GM19099 (cell line): ENCODE measurements around the gene MYEF2.

Experiments used
- POLR2A ChIP-seq: IDR thresholded peaks from 3 replicates; pipeline ENCODE4 v1.6.1; 2011; ENCODE audit warnings: low read depth; ENCODE audit not compliant: insufficient read length; ENCODE audit errors: extremely low read depth

The MYEF2 gene

GRCh38 chr15:48176957-48177356, 1.1 kb downstream of the MYEF2 start:
- no peak for TF ChIP-seq POLR2A

DNA sequence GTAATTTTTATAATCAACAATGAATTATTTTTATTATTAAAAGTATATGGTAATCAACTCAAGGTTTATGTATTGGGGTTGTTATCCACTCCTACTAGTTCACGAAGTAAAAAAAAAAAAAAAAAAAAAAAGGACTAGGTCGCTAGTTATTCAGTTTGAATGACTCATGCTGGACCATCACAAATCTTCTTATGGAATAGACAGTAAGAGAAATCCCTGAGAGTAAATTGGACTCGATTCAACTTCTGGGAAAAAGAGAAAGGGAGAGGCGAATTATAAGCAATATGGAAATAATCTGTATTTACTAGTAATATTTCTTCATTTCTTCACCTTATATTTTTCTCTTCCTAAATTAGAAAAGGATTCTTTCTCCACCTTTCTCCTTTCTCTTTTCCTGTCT, 2.0 kb downstream of the MYEF2 start:
- TF ChIP-seq POLR2A, result no peak

DNA sequence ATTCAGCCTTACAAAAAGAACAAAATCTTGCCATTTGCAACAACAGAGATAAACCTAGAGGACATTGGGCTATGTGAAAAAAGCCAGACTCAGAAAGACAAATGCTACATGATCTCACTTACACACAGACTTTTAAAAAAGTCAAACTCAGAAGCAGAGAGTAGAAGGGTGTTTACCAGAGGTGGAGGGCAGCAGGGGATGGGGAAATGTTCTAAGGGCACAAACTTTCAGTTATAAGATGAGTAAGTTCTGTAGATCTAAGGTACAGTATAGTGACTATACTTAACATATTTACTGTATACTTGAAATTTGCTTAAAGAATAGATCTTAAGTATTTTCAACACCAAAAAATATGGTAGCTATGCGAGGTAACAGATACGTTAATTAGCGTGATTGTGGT, 3.0 kb downstream of the MYEF2 start:
- TF ChIP-seq POLR2A, result no peak

DNA sequence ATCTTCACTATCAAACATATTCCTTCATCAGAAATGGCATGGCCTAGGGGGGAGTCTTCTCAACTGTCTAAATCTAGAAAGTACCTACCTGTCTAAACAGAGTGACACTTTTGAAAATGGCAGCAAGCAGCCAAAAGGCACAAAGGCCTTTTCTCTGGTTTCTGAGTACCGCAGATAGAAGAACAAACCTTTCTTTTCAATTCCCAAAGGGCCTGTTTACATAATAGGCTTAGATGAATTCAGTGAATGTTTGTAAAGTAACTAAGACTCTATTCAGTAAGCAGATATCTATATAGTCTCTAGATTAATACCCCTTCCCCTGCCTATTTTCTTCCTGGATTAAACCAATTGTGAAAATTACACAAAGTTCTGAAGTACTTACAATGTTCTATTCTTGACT, 7.1 kb downstream of the MYEF2 start:
- TF ChIP-seq POLR2A, result no peak

DNA sequence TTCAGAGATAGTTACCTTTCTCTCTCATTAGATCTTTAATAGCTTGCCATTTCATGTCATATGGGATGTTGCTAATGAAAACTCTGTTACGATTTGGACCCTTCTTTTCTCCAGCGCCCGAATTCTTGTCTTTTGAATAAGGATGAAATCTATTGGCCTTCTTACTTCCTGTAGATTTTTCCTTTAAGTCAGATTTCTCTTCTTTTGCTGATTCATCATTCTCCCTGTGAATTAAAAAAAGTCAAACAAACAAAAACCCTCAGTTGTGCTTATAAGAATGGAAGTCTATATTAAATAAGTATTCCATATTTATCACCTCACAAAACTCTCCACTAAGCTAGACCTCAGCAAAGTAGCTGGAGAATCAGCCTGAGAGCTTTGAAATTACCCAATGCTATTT, 9.5 kb downstream of the MYEF2 start:
- no peak for TF ChIP-seq POLR2A

DNA sequence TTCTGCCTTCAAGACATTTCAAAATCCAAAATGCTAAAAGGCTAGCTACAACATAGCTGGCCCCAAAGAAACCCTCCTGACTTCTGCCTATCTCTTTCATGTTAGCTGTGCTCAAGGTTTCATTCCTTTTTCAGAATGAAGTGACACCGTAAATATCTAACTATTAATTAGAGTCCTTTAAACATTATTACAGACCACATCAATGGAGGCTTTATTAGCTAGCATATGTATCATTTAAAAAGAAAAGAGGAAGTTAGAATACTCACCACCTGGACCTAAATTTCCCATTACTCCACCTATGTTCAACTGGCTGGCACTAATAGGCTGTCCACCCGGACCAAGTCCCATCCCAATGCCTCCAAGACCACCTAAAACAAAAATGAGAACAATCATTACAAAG, 24.6 kb downstream of the MYEF2 start:
- no peak for TF ChIP-seq POLR2A

- no peak for TF ChIP-seq POLR2A
Measured at GRCh38 chr15:48149858-48150257, 28.2 kb downstream of the MYEF2 start.

DNA sequence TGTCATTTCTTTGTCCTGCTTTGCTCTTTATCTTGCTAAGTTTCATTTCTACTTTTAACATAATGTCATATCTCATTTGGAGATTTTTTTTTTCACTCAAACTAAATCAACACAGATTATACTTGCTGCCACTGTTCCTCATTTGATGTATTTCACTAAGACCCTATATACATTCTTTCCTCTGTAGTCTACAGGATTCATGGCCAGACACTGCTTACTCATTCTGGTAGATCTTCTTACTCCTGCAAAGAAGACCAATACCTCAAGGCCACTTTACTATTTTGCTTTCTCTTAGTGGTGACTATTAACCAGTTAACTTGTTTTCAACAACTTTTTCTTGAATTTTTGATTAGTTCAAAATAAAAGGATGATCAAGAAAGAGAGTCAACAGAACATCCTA, 30.7 kb downstream of the MYEF2 start:
- TF ChIP-seq POLR2A, result no peak

- no peak for TF ChIP-seq POLR2A
Measured at GRCh38 chr15:48145923-48146322, 32.2 kb downstream of the MYEF2 start.

DNA sequence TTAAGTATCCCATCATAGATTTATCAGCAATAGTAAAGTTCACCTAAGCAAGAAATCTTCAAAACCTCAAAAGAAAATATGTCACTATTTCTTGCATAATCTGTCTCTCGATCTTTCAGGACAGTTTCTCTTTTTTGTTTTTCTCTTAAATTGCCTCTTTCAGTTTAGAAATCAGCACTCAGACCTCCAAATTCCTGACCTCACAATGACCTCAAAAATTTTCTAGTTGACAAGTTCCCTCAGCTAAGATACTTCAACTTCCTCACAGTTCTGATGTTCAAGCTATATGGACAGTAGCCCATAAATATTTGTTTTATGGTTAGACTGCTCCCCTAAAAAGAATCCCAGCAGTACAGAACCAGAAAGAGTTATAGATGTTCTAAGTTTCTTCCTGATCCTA, 33.2 kb downstream of the MYEF2 start:
- TF ChIP-seq POLR2A, result no peak

DNA sequence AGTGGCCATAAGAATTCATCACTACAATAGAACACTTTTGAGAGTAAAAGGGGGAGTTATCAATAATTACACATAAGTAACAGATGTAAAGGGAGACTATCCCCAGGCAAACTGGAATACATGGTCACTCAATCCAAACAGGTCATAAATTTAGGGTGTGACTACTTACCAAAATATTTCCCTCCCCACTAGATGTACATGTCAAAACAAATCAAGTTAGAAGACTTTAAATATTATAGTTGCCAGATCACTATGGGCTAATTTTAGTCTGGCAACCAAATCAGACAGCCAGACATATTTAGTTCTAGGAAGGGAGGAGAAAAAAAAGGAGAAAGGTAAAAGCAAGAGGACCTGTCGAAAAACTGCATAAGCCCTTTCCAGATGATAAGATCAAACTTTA, 34.2 kb downstream of the MYEF2 start:
- TF ChIP-seq POLR2A, result no peak

GRCh38 chr15:48132874-48133273, 45.2 kb downstream of the MYEF2 start:
- TF ChIP-seq POLR2A, result no peak

GRCh38 chr15:48131324-48131723, 46.8 kb downstream of the MYEF2 start:
- TF ChIP-seq POLR2A, result no peak

- no peak for TF ChIP-seq POLR2A
Measured at GRCh38 chr15:48126667-48127355, 51.3 kb downstream of the MYEF2 start.

DNA sequence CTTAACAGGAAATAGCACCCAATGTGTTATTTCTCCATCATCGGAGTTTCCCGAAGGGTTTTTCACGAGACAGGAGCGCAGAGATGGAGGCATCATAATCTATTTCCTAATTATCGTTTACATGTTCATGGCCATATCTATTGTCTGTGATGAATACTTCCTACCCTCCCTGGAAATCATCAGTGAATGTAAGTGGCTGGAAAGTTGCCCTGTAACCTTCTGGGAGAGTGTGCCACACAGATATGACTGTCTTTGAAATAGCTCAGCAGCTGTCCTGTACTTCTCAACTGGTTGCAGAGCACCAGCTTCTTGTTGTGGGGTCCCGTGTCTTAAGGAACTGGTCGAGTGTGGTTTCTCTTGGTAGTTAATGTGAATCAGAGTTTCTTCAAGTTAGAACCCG, 56.2 kb downstream of the MYEF2 start:
- no peak for TF ChIP-seq POLR2A

- no peak for TF ChIP-seq POLR2A
Measured at GRCh38 chr15:48120745-48121144, 57.4 kb downstream of the MYEF2 start, which contains the start of gene SLC24A5. Gene SLC24A5 (plus strand): TSS chr15:48120990. CDS start chr15:48121045, 55 bp downstream.

DNA sequence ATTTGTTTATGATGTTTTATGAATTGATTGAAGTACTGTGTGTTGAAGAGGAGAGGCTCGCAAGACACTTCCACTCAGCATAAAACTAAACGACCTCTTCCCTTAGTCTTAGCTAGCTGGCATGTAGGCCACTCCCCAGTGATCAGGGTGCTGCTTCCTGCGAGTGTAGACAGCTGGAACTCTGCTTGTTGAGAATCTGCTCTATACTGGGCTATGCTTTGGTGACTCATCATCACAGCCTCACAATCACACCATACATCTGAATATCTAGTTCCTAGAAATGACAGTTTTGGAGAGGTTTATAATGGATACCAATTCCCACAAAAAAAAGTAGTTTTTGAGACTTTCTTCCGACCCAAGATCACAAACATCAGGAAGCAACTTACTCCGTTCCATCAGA, 58.8 kb downstream of the MYEF2 start:
- TF ChIP-seq POLR2A, result no peak

DNA sequence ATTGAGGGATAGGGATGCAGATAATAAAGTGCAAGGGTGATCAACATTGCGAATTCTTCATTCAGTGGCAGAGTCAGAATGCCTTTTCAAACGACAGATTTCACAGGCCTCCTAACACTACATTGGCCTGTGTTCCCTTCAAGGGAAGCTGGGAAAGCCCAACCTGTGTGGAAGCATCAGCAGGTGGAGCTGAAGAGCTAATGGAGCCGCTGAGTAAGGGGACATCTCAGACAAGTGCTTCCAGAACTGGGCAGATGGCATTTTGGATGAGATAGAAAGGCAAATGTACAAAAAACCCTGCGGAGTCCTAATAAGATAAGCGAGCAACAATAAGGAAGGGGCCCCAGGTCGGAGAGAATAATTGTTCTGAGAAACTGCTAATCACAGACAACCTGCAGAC, 65.9 kb downstream of the MYEF2 start:
- TF ChIP-seq POLR2A, result no peak

- TF ChIP-seq POLR2A, result no peak
Measured at GRCh38 chr15:48109856-48110531, 68.1 kb downstream of the MYEF2 start.
